ENCODE measurements around the gene UBE4B.
A peak's percentile ranks its signal among the peaks of the same experiment; 100 is the strongest.
"Not testable (repeated sequence)": the region's sequence is repeated elsewhere in the genome, so short reads cannot be mapped to it uniquely, and the experiment has no call there.

The UBE4B gene

GRCh38 chr1:10205206-10205605 is 172.4 kb downstream of the UBE4B start:
- not testable (repeated sequence) for H3K36me3 ChIP-seq (ENCODE audit: insufficient read depth, low read length); H3K4me3 ChIP-seq (ENCODE audit: low read depth in 1 of 2, low read length in 2 of 2); H3K27ac ChIP-seq (ENCODE audit: low read depth, low read length); H3K27me3 ChIP-seq (ENCODE audit: control insufficient read depth in 1 of 2, insufficient read depth in 2 of 2, low read length in 2 of 2); H3K9me3 ChIP-seq (ENCODE audit: low read length); H3K4me1 ChIP-seq (ENCODE audit: insufficient read depth, low read length); H3K9ac ChIP-seq (ENCODE audit: low read length)

- no peaks in the 10 kb centered on the region for H3K27me3 ChIP-seq (ENCODE audit: control insufficient read depth in 1 of 2, insufficient read depth in 2 of 2, low read length in 2 of 2)
- H3K9ac ChIP-seq (ENCODE audit: low read length): no peak overlapping the region
- no peaks in the 10 kb centered on the region for H3K9me3 ChIP-seq (ENCODE audit: low read length)
- H3K27ac ChIP-seq (ENCODE audit: low read depth, low read length): no peak overlapping the region
- H3K36me3 ChIP-seq (ENCODE audit: insufficient read depth, low read length): no peaks in the 10 kb centered on the region
- H3K4me1 ChIP-seq (ENCODE audit: insufficient read depth, low read length): peaks cover 9% of the 10 kb centered on the region
- H3K4me3 ChIP-seq (ENCODE audit: low read depth in 1 of 2, low read length in 2 of 2): no peak overlapping the region
Measured at GRCh38 chr1:10207810-10208209, 175.1 kb downstream of the UBE4B start.

- H3K27ac ChIP-seq (ENCODE audit: low read depth, low read length): no peak overlapping the region
- no peak overlapping the region for H3K4me3 ChIP-seq (ENCODE audit: low read depth in 1 of 2, low read length in 2 of 2)
- no peaks in the 10 kb centered on the region for H3K36me3 ChIP-seq (ENCODE audit: insufficient read depth, low read length)
- H3K27me3 ChIP-seq (ENCODE audit: control insufficient read depth in 1 of 2, insufficient read depth in 2 of 2, low read length in 2 of 2): no peaks in the 10 kb centered on the region
- no peaks in the 10 kb centered on the region for H3K9me3 ChIP-seq (ENCODE audit: low read length)
- H3K9ac ChIP-seq (ENCODE audit: low read length): no peak overlapping the region
- peaks cover 14% of the 10 kb centered on the region for H3K4me1 ChIP-seq (ENCODE audit: insufficient read depth, low read length)
Measured at GRCh38 chr1:10208537-10208936, 175.8 kb downstream of the UBE4B start.

- no peaks in the 10 kb centered on the region for H3K27me3 ChIP-seq (ENCODE audit: control insufficient read depth in 1 of 2, insufficient read depth in 2 of 2, low read length in 2 of 2)
- H3K9ac ChIP-seq (ENCODE audit: low read length): peak overlapping the region; percentile 71
- H3K4me3 ChIP-seq (ENCODE audit: low read depth in 1 of 2, low read length in 2 of 2): peak overlapping the region; percentile 72 to 86
- no peaks in the 10 kb centered on the region for H3K9me3 ChIP-seq (ENCODE audit: low read length)
- peak overlapping the region; percentile 95 for H3K27ac ChIP-seq (ENCODE audit: low read depth, low read length)
- no peaks in the 10 kb centered on the region for H3K36me3 ChIP-seq (ENCODE audit: insufficient read depth, low read length)
- peaks cover 21% of the 10 kb centered on the region for H3K4me1 ChIP-seq (ENCODE audit: insufficient read depth, low read length)
Measured at GRCh38 chr1:10209590-10209904, 176.8 kb downstream of the UBE4B start.

- peak within 1 kb of the TSS; percentile 95 for H3K27ac ChIP-seq (ENCODE audit: low read depth, low read length)
- H3K36me3 ChIP-seq (ENCODE audit: insufficient read depth, low read length): no peaks in the 10 kb centered on the region
- no peaks in the 10 kb centered on the region for H3K27me3 ChIP-seq (ENCODE audit: control insufficient read depth in 1 of 2, insufficient read depth in 2 of 2, low read length in 2 of 2)
- peaks cover 21% of the 10 kb centered on the region for H3K4me1 ChIP-seq (ENCODE audit: insufficient read depth, low read length)
- H3K4me3 ChIP-seq (ENCODE audit: low read depth in 1 of 2, low read length in 2 of 2): peak within 1 kb of the TSS; percentile 86 to 98
- no peaks in the 10 kb centered on the region for H3K9me3 ChIP-seq (ENCODE audit: low read length)
- H3K9ac ChIP-seq (ENCODE audit: low read length): peak within 1 kb of the TSS; percentile 99
Measured at GRCh38 chr1:10209905-10210810, 177.4 kb downstream of the UBE4B start, which contains the start of gene KIF1B. TSS of gene KIF1B (plus strand) at chr1:10210570. CDS start at chr1:10232329, 21,759 bp downstream.

GRCh38 chr1:10210841-10211804 is 178.4 kb downstream of the UBE4B start:
- no peaks in the 10 kb centered on the region for H3K36me3 ChIP-seq (ENCODE audit: insufficient read depth, low read length)
- H3K27ac ChIP-seq (ENCODE audit: low read depth, low read length): peak overlapping the region; percentile 90
- H3K9me3 ChIP-seq (ENCODE audit: low read length): no peaks in the 10 kb centered on the region
- H3K4me3 ChIP-seq (ENCODE audit: low read depth in 1 of 2, low read length in 2 of 2): peak overlapping the region; percentile 67 to 98
- peak overlapping the region; percentile 99 for H3K9ac ChIP-seq (ENCODE audit: low read length)
- H3K27me3 ChIP-seq (ENCODE audit: control insufficient read depth in 1 of 2, insufficient read depth in 2 of 2, low read length in 2 of 2): no peaks in the 10 kb centered on the region
- H3K4me1 ChIP-seq (ENCODE audit: insufficient read depth, low read length): peaks cover 29% of the 10 kb centered on the region

- Histone ChIP-seq H3K4me1 (ENCODE audit: insufficient read depth, low read length) (peaks cover 37% of the 10 kb centered on the region), H3K27me3 (ENCODE audit: control insufficient read depth in 1 of 2, insufficient read depth in 2 of 2, low read length in 2 of 2) (no peaks in the 10 kb centered on the region), H3K4me3 (ENCODE audit: low read depth in 1 of 2, low read length in 2 of 2) (peak overlapping the region; percentile 3 to 98), H3K27ac (ENCODE audit: low read depth, low read length) (peak overlapping the region; percentile 90), H3K9ac (ENCODE audit: low read length) (peak overlapping the region; percentile 99), H3K36me3 (ENCODE audit: insufficient read depth, low read length) (no peaks in the 10 kb centered on the region), H3K9me3 (ENCODE audit: low read length) (no peaks in the 10 kb centered on the region)
Measured at GRCh38 chr1:10211805-10212410, 179.2 kb downstream of the UBE4B start.

- Histone ChIP-seq H3K4me1 (ENCODE audit: insufficient read depth, low read length) (peaks cover 43% of the 10 kb centered on the region), H3K9ac (ENCODE audit: low read length) (peak overlapping the region; percentile 99), H3K27me3 (ENCODE audit: control insufficient read depth in 1 of 2, insufficient read depth in 2 of 2, low read length in 2 of 2) (no peaks in the 10 kb centered on the region), H3K36me3 (ENCODE audit: insufficient read depth, low read length) (no peaks in the 10 kb centered on the region), H3K9me3 (ENCODE audit: low read length) (no peaks in the 10 kb centered on the region), H3K4me3 (ENCODE audit: low read depth in 1 of 2, low read length in 2 of 2) (peak overlapping the region in 1 of 2 donors; percentile 98), H3K27ac (ENCODE audit: low read depth, low read length) (no peak overlapping the region)
Measured at GRCh38 chr1:10212476-10212875, 179.7 kb downstream of the UBE4B start.

GRCh38 chr1:10213186-10213705 is 180.5 kb downstream of the UBE4B start:
- H3K27ac ChIP-seq (ENCODE audit: low read depth, low read length): peak overlapping the region; percentile 24
- H3K9ac ChIP-seq (ENCODE audit: low read length): no peak overlapping the region
- H3K27me3 ChIP-seq (ENCODE audit: control insufficient read depth in 1 of 2, insufficient read depth in 2 of 2, low read length in 2 of 2): no peaks in the 10 kb centered on the region
- H3K4me1 ChIP-seq (ENCODE audit: insufficient read depth, low read length): peaks cover 51% of the 10 kb centered on the region
- no peaks in the 10 kb centered on the region for H3K9me3 ChIP-seq (ENCODE audit: low read length)
- no peak overlapping the region for H3K4me3 ChIP-seq (ENCODE audit: low read depth in 1 of 2, low read length in 2 of 2)
- no peaks in the 10 kb centered on the region for H3K36me3 ChIP-seq (ENCODE audit: insufficient read depth, low read length)

- Histone ChIP-seq H3K9ac (ENCODE audit: low read length) (no peak overlapping the region), H3K4me1 (ENCODE audit: insufficient read depth, low read length) (peaks cover 58% of the 10 kb centered on the region), H3K27me3 (ENCODE audit: control insufficient read depth in 1 of 2, insufficient read depth in 2 of 2, low read length in 2 of 2) (no peaks in the 10 kb centered on the region), H3K4me3 (ENCODE audit: low read depth in 1 of 2, low read length in 2 of 2) (peak overlapping the region in 1 of 2 donors; percentile 31), H3K27ac (ENCODE audit: low read depth, low read length) (no peak overlapping the region), H3K36me3 (ENCODE audit: insufficient read depth, low read length) (no peaks in the 10 kb centered on the region), H3K9me3 (ENCODE audit: low read length) (no peaks in the 10 kb centered on the region)
Measured at GRCh38 chr1:10216090-10216749, 183.5 kb downstream of the UBE4B start.
